Left lung (tissue), 10 donors: ENCODE measurements around the gene EHMT1. TPM values are rescaled to one million over a fixed set of nuclear protein-coding genes. Genes with fewer than 3 reads are reported as not detected.

Experiments
- ATAC-seq: fragments of 200-7000 bp; cut with Tn5 transposase; one replicate; pipeline ENCODE4 v1.9.1; 2020; ENCODE audit warnings: moderate library complexity
- DNase-seq, 4 donors: peaks; one replicate each; pipeline ENCODE4 v3.0.0-alpha.2; 2013 to 2020
- H3K27ac ChIP-seq, 2 donors: fragments of 200-600 bp; sonication (generic) in 1 of 2; one replicate each; pipeline versions ENCODE4 v1.5.0 to v1.8.0; 2020 to 2021
- H3K27me3 ChIP-seq, 2 donors: fragments of 200-600 bp; sonication (generic) in 1 of 2; one replicate each; pipeline versions ENCODE4 v1.5.0 to v1.8.0; 2020 to 2021
- H3K36me3 ChIP-seq, 2 donors: fragments of 200-600 bp; sonication (generic) in 1 of 2; one replicate each; pipeline versions ENCODE4 v1.5.0 to v1.8.0; 2020 to 2021
- H3K4me1 ChIP-seq, 2 donors: fragments of 200-600 bp; one replicate each; pipeline ENCODE4 v1.8.0; 2021
- H3K4me3 ChIP-seq, 2 donors: fragments of 200-600 bp; sonication (generic) in 1 of 2; one replicate each; pipeline versions ENCODE4 v1.5.0 to v1.8.0; 2020 to 2021; ENCODE audit warnings: mild to moderate bottlenecking in 1 of 2
- H3K9me3 ChIP-seq, 2 donors: fragments of 200-600 bp; sonication (generic) in 1 of 2; one replicate each; pipeline versions ENCODE4 v1.5.0 to v1.8.0; 2020 to 2021
- CTCF ChIP-seq, 2 donors: fragments of 200-600 bp; sonication (generic) in 1 of 2; IDR thresholded peaks; one replicate each; pipeline versions ENCODE4 v1.5.0 to v1.8.0; 2021; ENCODE audit warnings: antibody characterized with exemption in 2 of 2
- intact Hi-C, 2 donors: fragments of 100-400 bp; cut with DNase I; formaldehyde crosslinking; loops; one replicate each; pipeline versions ENCODE4 v1.11.2 to v1.14.2; 2022
- polyA plus RNA-seq, 6 donors: library from polyadenylated mRNA; unstranded; fragments of 120-200 nt; gene quantifications; one replicate each; pipeline ENCODE4 v1.2.1, GENCODE V29; 2013; ENCODE audit not compliant: insufficient read length in 6 of 6
- total RNA-seq, 2 donors: library from RNA; stranded (reverse); fragmentation: NEBNext Ultra II Directional; extraction: Animal tissue kit (Norgen Biotek cat#: 25700); gene quantifications; one replicate each; pipeline ENCODE4 v1.2.1, GENCODE V29; 2021
- donor health status: DM: no; HTN: yes; CAD: no.
- donor health status: DM: no; HTN: no; CAD: no.

The EHMT1 gene
- total and polyA plus RNA-seq, 8 donors, result 71.5 to 92.7 (median 82.7) TPM

DNA sequence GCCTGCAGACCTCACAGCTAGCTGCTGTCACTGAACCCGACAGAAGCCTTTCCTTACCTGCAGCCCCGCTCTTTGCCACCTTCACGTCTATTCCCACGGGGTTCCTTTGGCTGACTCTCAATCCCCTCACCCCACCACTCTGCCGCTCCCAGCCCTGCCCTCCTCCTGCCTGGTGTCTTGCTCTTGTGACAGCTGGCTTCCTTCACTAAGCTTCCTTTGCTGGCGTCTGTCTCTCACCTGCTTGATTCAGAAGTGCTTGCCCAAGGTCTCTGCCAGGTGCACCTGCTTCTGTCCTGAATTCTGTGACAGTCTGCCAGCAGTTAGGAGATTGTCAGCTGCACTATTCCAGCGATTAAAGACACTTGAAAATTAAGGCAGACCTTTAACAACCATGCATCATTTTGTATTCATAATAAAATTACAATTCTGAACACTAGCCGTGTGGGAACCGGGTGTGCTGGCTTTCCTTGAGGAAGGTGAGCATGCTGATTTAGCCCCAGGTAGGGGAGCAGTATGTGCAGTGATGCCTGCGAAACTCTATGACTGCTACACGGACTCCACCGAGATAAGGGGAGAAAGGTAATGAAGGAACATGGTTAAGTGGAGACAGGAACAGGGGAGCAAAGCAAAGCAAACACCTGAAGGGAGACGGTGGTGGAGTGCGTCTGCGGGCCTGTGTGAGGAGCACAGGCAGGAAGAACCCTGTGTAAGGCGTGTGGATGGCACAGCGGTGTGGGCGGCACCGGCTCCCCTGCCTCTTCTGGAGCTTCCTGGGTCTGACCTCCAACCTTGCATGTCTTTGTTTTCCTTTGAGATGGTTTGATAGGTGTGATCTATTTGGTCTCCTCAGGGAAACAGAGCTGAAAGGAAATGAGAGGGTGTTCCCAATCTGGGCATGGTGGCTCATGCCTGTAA is 178.7 kb downstream of the EHMT1 start:
- Histone ChIP-seq H3K9me3 (no peaks in the 10 kb centered on the region), H3K36me3 (peaks cover 0 to 97% of the 10 kb centered on the region in 2 donors), H3K27ac (no peak overlapping the region), H3K4me3 (no peak overlapping the region), H3K27me3 (no peaks in the 10 kb centered on the region), H3K4me1 (no peaks in the 10 kb centered on the region)
- no peak for TF ChIP-seq CTCF (IDR thresholded peaks at IDR 0.05)
- DNase-seq (no peak), ATAC-seq (no peak)
- intact Hi-C loops, result no loop called here

- H3K27me3 ChIP-seq, result no peaks in the 10 kb centered on the region
- no peaks in the 10 kb centered on the region for H3K9me3 ChIP-seq
- ATAC-seq, result no peak
- H3K4me1 ChIP-seq, result no peaks in the 10 kb centered on the region
- TF ChIP-seq CTCF (IDR thresholded peaks at IDR 0.05), result no peak
- no peak for DNase-seq
- intact Hi-C loops, result no loop called here
- no peak overlapping the region for H3K4me3 ChIP-seq
- peaks cover 0 to 97% of the 10 kb centered on the region in 2 donors for H3K36me3 ChIP-seq
- H3K27ac ChIP-seq, result no peak overlapping the region
Observed at GRCh38 chr9:137798142-137798541, 179.3 kb downstream of the EHMT1 start.

DNA sequence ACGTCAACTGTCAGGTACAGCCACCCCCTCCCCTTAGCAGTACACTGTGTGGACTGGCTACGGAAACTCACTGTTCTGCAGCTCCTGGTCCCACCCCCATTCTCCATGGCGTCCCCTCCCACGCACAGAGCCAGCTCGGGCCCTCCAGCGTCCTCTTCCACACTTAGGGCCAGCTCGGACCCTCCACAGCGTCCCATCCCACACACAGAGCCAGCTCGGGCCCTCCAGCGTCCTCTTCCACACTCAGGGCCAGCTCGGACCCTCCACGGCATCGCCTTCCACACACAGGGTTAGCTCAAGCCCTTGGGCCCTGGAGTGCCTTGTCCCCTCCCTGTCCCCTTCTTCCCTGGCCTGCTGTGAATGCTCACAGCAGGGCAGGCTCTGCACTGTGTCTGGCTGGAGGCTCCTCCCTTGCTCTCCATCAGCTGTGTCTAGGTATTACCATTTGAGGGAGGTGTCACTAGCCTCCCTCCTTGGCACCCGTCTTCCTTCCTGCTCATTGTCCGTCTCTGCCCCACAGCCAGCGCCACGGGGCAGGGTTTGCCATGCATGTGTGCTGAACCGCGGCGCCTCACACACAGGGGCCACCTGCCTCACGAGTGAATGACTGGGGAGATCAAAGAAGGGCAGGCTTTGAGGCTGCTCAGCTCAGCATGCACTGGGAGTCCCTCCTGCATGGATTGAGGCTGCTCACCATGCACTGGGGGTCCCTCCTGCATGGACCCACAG is 180.3 kb downstream of the EHMT1 start:
- intact Hi-C loops, result no loop called here
- no peak for TF ChIP-seq CTCF (IDR thresholded peaks at IDR 0.05)
- H3K36me3 ChIP-seq, result peaks cover 0 to 96% of the 10 kb centered on the region in 2 donors

GRCh38 chr9:137799630-137799983 is 180.8 kb downstream of the EHMT1 start:
- Histone ChIP-seq H3K9me3 (no peaks in the 10 kb centered on the region), H3K27me3 (no peaks in the 10 kb centered on the region), H3K4me3 (no peak overlapping the region), H3K27ac (no peak overlapping the region), H3K4me1 (no peaks in the 10 kb centered on the region), H3K36me3 (peaks cover 0 to 93% of the 10 kb centered on the region in 2 donors)
- ATAC-seq (no peak), DNase-seq (no peak)
- no peak for TF ChIP-seq CTCF (IDR thresholded peaks at IDR 0.05)
- intact Hi-C loops, result no loop called here

More for the DNA sequence above, 180.3 kb downstream of the EHMT1 start:
- Histone ChIP-seq H3K4me3 (no peak overlapping the region), H3K9me3 (no peaks in the 10 kb centered on the region), H3K27ac (no peak overlapping the region), H3K27me3 (no peaks in the 10 kb centered on the region), H3K4me1 (no peaks in the 10 kb centered on the region)
- ATAC-seq (no peak), DNase-seq (no peak)
